ENCODE measurements around the gene PLEKHH1. TPM values are rescaled to one million over a fixed set of nuclear protein-coding genes. Genes with fewer than 3 reads are reported as not detected.

The PLEKHH1 gene
- total and polyA plus RNA-seq, 7 donors, result 1.1 to 4.5 (median 2.5) TPM

DNA sequence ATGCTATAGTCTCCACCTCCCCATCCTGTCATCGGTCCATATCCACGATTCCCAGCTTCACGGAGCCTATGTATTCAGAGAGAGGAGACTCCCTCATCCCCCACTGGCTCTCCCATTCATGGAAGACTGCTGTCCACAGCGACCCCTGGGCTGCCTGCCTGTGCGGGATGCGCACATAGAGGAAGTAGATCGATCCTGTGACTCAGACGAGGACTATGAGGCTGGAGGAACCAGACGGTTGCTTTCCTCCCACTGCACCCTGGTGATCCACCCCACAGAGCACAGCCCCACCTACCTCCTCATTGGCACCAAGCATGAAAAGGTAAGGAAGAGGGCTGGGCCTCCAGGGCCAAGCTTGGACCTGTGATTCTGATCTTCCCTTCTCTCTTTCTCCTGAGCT, 42.6 kb downstream of the PLEKHH1 start:
- ATAC-seq, result no peak
- Histone ChIP-seq H3K4me1 (no peaks in the 10 kb centered on the region), H3K36me3 (ENCODE audit: insufficient read depth in 1 of 2, low read depth in 1 of 2) (peaks cover 0 to 18% of the 10 kb centered on the region in 2 donors), H3K27ac (no peak overlapping the region), H3K4me3 (no peak overlapping the region), H3K9me3 (no peaks in the 10 kb centered on the region), H3K27me3 (ENCODE audit: insufficient read depth in 3 of 3, low read length in 2 of 3) (no peaks in the 10 kb centered on the region)
- DNase-seq, result no peak
- intact Hi-C loops (cut with DNase I), result no loop called here
- WGBS, 3 donors, result 78 to 86% (median 83%) methylated on average over 9 of the region's 9 CpGs
- TF ChIP-seq, protein P1, sequence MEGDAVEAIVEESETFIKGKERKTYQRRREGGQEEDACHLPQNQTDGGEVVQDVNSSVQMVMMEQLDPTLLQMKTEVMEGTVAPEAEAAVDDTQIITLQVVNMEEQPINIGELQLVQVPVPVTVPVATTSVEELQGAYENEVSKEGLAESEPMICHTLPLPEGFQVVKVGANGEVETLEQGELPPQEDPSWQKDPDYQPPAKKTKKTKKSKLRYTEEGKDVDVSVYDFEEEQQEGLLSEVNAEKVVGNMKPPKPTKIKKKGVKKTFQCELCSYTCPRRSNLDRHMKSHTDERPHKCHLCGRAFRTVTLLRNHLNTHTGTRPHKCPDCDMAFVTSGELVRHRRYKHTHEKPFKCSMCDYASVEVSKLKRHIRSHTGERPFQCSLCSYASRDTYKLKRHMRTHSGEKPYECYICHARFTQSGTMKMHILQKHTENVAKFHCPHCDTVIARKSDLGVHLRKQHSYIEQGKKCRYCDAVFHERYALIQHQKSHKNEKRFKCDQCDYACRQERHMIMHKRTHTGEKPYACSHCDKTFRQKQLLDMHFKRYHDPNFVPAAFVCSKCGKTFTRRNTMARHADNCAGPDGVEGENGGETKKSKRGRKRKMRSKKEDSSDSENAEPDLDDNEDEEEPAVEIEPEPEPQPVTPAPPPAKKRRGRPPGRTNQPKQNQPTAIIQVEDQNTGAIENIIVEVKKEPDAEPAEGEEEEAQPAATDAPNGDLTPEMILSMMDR (IDR thresholded peaks at IDR 0.05), result no peak

DNA sequence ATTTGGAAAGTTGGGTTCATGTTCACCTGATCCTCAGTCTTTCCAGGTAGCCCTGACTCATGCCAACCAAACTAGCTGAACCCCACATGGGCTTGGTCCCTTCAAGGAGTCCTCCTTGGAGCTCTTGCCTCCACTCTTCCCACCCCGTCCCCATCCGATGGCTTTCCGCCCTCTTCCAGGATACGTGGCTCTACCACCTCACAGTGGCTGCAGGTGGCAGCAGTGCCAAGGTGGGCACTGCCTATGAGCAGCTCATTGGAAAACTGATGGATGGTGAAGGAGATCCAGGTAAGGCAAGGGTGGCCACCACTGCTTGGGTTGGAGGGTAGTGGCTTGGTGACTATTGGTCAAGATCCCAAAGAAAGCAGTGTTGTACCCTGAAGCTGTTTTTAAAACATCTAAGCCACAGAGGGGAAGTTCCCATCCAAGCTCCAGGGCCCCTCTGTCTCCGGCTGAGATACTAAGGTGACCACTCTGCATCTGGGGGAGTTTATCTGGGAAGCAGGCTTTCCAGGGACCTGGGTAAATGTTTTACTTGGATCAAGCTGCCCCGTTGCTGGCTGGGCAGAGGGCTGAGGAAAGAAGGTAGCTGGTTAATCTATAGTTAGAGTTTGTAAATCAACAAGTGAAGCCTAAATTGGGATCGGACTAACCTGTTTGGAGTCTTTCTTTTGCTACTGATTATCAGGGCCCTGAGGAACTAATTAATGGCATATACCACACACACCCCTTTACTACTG, 43.3 kb downstream of the PLEKHH1 start:
- WGBS, 3 donors, result 89 to 96% (median 92%) methylated on average over 7 of the region's 7 CpGs
- ATAC-seq, result no peak
- Histone ChIP-seq H3K9me3 (no peaks in the 10 kb centered on the region), H3K27me3 (ENCODE audit: insufficient read depth in 3 of 3, low read length in 2 of 3) (no peaks in the 10 kb centered on the region), H3K4me3 (no peak overlapping the region), H3K4me1 (no peaks in the 10 kb centered on the region), H3K36me3 (ENCODE audit: insufficient read depth in 1 of 2, low read depth in 1 of 2) (peaks cover 0 to 21% of the 10 kb centered on the region in 2 donors), H3K27ac (no peak overlapping the region)
- TF ChIP-seq, protein P1 (IDR thresholded peaks at IDR 0.05), result no peak
- intact Hi-C loops (cut with DNase I), result no loop called here
- DNase-seq, result no peak

DNA sequence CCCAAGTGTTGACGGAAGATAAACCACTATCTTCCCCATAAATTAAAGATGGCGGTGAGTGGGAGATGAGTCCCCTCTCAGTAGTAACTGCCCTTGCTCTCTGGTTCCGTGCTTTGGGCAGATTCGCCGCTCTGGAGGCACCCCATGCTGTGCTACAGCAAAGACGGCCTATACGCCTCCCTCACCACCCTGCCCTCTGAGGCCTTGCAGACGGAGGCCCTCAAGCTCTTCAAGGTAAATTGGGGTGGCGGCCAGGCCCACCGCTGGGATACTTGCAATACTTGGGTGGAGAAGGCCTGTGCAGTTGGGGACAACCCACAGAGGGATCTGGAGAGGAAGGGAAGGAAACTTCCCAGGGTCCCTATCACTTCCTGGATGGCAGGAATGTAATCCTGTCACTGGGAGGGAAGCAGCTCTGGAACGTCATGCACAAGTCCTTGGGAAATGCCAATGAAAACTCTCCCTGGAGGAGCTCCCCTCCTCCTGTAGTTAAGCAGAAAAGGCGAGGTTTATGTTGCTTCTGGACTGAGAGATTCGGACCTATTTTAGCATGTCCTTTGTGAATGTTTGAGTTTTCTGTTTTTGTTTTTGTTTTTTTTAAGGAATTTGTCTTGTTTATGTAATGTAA, 44.2 kb downstream of the PLEKHH1 start:
- 82 to 87% (median 83%) methylated on average over 13 of the region's 13 CpGs for WGBS, 3 donors
- Histone ChIP-seq H3K36me3 (ENCODE audit: insufficient read depth in 1 of 2, low read depth in 1 of 2) (peaks cover 0 to 24% of the 10 kb centered on the region in 2 donors), H3K4me3 (no peak overlapping the region), H3K9me3 (no peaks in the 10 kb centered on the region), H3K27me3 (ENCODE audit: insufficient read depth in 3 of 3, low read length in 2 of 3) (no peaks in the 10 kb centered on the region), H3K27ac (no peak overlapping the region), H3K4me1 (no peaks in the 10 kb centered on the region)
- TF ChIP-seq, protein P1 (IDR thresholded peaks at IDR 0.05), result no peak
- no peak for ATAC-seq
- no peak for DNase-seq
- intact Hi-C loops (cut with DNase I), result no loop called here

DNA sequence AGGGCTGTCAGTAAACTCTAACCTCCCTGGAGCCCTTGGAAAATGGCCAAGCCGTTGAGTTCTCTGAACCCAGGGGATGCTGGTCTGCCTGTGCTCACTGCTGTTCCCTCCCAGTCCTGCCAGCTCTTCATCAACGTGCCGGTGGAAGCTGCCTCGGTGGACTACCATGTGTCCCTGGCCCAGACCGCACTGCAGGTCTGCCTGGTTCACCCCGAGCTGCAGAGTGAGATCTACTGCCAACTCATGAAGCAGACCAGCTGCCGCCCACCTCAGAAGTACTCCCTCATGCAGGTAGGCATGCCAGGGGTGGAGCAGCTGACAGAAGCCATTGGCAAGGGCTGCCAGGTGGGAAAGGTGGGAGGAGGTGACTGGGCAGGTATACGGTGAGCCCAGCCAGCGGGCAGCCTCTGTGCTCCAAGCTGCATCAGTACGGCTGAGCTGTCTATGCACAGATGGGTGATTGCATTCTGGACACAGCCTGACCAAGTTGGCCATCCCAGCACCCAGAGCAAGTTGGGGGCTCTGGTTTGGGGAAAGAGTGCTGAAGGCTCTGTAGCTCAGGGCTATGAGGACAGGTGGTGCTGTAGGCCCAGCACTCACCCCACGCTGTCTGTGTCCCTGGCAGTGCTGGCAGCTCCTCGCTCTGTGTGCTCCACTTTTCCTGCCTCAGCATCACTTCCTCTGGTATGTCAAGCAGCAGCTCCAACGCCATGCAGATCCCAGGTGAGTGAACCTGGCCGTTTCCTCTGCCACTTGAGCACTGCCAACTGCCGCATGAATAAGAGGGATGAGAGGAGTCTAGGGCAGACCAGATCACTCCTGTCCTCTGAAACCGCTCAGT, 45.0 kb downstream of the PLEKHH1 start:
- ATAC-seq (no peak), DNase-seq (no peak)
- Histone ChIP-seq H3K9me3 (no peaks in the 10 kb centered on the region), H3K4me1 (no peaks in the 10 kb centered on the region), H3K27me3 (ENCODE audit: insufficient read depth in 3 of 3, low read length in 2 of 3) (no peaks in the 10 kb centered on the region), H3K27ac (no peak overlapping the region), H3K36me3 (ENCODE audit: insufficient read depth in 1 of 2, low read depth in 1 of 2) (peaks cover 0 to 26% of the 10 kb centered on the region in 2 donors), H3K4me3 (no peak overlapping the region)
- WGBS, 3 donors, result 81 to 84% (median 81%) methylated on average over 16 of the region's 16 CpGs
- TF ChIP-seq, protein P1 (IDR thresholded peaks at IDR 0.05), result no peak
- intact Hi-C loops (cut with DNase I), result no loop called here
